Effector CD4-positive, alpha-beta T cell (primary cell): ENCODE results near the gene RANGRF.
A peak's percentile ranks its signal among the peaks of the same experiment; 100 is the strongest.
"Not testable (repeated sequence)": the region's sequence is repeated elsewhere in the genome, so short reads cannot be mapped to it uniquely, and the experiment has no call there.

Experiments used
- DNase-seq: peaks from one replicate; pipeline ENCODE4 v3.0.0-alpha.2; 2020
- total RNA-seq: gene quantifications from one replicate; lab custom pipeline; 2026; lab: John Stamatoyannopoulos, UW

Gene RANGRF, protein sequence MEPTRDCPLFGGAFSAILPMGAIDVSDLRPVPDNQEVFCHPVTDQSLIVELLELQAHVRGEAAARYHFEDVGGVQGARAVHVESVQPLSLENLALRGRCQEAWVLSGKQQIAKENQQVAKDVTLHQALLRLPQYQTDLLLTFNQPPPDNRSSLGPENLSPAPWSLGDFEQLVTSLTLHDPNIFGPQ
- total RNA-seq = 21.0 reads per million, percentile 48 among the genes with 10 or more reads in this experiment

DNA sequence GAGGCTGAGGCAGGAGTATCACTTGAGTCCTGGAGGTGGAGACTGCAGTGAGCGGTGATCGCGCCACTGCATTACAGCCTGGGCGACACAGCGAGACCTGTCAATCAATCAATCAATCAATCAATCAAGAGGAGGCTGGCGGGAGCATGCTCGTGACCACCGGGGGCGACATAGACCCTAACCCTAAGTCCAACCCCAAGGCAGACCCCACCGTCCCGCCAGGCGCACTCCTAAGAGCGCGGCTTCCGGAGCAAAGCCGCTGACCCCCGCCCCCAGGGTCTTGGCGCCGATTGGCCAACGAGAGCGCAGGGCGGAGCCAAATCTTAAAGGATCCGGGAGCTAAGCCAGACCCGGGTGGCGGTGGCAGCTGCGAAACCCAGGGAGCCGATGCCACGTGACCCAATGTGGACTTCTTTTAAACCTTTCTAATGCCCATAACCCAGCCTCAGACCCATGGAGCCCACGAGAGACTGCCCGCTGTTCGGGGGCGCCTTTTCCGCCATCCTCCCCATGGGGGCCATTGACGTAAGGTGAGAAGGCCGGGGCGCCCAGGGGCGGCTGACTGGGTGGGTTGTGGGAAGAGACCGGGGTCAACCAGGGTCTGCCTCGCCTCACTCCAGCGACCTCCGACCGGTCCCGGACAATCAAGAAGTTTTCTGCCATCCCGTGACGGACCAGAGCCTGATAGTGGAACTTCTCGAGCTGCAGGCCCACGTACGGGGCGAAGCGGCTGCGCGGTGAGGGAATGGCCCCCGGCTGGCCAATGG, at the start of gene RANGRF:
TSS of gene RANGRF (plus strand) at position 335 of the 767 bp plus-strand sequence. CDS start at position 454, 119 bp downstream.
- DNase-seq = peak; percentile 76

DNA sequence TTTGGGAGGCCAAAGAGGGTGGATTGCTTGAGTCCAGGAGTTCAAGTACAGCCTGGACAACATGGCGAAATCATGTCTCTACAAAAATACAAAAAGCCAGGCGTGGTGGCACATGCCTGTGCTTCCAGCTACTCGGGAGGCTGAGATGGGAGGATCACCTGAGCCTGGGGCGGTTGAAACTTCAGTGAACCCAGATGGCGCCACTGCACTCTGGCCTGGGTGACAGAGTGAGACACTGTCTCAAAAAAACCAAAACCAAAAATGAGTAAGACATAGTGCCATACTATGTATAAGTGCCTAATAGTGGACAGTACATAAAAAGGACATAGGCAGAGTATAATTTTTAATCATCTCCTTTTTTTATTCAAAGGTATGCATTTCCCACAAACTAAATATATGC, 44.6 kb upstream of the RANGRF start:
- peak; percentile 15 for DNase-seq

DNA sequence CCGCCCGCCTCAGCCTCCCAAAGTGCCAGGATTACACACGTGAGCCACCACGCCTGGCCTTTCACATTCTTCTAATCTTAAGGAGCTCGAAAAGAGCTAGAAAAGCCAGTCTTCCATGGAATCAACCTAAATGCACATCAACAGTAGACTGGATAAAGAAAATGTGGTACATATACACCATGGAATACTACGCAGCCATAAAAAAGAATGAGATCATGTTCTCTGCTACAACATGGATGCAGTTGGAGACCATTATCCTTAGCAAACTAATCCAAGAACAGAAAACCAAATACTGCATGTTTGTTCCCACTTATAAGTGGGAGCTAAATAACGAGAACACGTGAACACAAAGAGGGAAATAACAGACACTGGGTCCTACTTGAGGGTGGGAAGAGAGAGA, 43.7 kb upstream of the RANGRF start:
- DNase-seq = no peak

DNA sequence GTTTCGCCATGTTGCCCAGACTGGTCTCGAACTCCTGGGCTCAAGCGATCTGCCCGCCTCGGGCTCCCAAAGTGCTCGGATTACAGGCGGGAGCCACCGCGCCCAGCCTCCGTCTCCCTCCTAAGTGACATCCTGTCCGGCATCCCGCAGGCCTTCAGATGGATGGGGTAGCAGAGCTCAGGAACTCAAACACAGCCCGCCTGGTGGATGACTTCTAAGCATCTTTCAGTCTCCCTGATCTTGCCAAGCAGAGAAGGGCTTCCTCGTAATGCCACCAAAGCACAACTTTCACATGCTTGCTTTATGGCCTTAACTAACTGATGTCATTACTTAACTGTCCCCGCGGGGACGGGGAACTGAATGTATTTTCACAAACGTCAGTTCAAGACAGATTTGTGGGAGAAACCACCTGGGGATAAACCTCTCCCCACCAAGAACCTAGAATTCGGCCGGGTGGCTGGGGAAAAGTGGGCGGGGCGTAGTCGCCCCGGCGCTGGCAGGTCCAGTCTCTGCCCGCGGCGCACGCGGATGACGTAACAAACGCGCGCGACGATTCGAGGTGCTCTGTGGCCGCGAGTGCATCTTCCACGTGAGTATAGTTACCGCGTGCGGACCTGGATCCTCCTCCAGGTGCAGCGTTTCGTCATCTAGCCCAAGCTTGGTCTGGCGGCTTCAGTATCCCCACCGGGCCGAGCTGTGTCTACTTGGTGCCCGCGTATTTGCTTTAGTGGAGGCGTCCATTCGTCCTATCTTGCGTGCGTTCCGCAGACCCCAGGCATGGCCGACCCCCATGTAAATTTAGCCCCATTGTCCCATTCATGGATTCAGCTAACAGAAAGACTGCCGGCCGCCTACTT, 39.5 kb upstream of the RANGRF start, which contains the start of gene PFAS:
TSS of gene PFAS (plus strand) at position 539 of the 857 bp plus-strand sequence. CDS start 4,649 bp downstream, outside the sequence.
- peak; percentile 95 for DNase-seq

DNA sequence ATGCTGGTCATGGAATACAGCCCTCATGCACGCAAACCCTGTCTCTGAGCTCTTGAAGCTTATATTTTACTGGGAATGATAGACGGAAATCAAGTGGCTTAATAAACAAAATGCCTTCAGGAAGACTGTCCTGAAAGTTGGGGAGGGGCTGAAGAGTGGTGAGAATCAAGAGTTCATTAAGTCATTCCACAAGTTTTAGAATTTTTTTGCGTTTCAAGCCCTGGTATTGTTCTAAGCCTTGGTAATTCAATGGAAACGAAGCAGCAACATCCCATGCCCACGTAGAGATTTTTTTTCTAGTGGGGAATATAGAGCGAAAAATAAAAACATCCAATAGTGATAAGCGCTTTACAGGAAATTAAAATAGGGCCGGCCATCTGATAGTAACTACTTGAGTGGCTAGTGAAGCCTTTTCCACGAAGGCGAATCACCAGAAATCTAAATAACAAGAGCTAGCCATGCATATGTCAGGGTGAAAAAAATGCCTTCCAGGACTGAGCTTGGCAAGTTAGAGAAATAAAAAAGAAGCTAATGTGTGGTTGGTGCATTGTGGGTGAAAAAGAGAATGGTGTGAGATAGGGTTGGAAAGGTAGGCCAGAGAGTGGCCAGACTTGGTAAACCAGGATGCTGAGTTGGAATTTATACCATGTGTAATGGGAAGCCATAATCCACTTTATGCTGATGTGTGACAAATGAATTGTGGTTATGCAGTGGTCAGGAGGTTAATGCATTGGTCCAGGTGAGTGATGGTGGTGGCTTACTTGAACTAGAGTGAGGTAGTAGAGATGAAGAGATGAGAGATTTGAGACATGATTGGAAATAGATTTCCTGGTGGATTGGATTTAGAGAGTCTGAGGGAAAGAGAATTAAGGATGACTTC, 38.6 kb upstream of the RANGRF start:
- no peak for DNase-seq

DNA sequence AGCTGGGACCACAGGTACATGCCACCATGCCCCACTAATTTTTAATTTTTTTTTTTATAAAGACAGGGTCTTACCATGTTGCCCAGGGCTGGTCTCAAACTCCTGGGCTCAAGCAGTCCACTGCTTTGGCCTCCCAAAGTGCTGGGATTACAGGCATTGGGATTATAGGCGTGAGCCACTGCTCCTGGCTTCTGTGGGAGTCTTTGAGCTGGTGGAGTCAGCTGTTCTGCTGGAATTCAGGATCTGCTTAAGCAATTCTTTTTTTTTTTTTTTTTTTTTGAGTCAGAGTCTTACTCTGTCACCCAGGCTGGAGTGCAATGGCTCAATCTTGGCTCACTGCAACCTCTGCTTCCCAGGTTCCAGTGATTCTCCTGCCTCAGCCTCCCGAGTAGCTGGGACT, 37.1 kb upstream of the RANGRF start:
- DNase-seq = not testable (repeated sequence)

DNA sequence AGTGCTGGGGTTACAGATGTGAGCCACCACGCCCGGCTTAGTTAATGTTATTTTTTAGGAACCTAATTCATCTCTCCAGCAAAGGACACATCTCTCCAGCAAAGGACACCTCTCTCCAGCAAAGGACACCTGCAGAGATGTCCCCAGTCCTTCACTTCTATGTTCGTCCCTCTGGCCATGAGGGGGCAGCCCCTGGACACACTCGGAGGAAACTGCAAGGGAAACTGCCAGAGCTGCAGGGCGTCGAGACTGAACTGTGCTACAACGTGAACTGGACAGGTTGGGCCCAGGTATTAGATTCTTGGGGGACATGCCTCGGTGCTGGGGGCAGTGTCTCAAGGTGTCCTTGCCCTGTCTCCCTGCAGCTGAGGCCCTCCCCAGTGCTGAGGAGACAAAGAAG, 34.7 kb upstream of the RANGRF start:
- DNase-seq = no peak

DNA sequence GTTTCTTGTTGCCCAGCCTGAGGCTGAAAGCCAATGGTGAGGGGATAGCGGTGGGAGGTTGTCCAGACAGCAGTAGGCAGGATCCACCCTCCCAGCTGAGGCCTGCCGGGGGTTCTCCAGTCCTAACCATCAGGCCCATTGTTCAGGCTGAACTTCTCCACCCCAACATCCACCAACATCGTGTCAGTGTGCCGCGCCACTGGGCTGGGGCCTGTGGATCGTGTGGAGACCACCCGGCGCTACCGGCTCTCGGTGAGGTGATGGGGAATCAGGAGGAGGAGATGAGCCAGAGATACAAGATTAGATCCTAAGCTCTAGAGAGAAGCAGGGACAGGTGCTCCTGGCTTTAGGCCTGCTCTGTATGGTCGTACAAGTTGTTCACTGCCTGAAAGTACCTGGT, 33.6 kb upstream of the RANGRF start:
- no peak for DNase-seq

DNA sequence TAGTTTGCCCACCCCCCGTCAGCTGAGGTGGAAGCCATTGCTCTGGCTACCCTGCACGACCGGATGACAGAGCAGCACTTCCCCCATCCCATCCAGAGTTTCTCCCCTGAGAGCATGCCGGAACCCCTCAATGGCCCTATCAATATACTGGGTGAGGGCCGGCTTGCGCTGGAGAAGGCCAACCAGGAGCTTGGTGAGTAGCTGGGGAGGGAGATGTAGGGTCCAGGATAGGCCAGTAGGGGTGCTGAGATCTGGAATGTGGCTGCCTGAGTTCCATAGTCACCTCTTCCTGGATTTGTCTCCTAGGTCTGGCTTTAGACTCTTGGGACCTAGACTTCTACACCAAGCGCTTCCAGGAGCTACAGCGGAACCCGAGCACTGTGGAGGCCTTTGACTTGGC, 33.0 kb upstream of the RANGRF start:
- no peak for DNase-seq

DNA sequence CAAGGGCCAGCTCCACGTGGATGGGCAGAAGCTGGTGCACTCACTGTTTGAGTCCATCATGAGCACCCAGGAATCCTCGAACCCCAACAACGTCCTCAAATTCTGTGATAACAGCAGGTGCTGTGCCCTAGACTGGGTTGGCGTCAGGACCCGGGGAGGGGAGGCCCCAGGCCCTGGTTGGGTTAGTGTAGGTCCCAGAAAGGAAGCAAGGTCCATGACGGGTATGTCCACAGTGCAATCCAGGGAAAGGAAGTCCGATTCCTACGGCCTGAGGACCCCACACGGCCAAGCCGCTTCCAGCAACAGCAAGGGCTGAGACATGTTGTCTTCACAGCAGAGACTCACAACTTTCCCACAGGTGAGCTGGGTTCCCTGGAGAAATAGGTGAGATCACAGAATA, 32.2 kb upstream of the RANGRF start:
- DNase-seq = no peak

DNA sequence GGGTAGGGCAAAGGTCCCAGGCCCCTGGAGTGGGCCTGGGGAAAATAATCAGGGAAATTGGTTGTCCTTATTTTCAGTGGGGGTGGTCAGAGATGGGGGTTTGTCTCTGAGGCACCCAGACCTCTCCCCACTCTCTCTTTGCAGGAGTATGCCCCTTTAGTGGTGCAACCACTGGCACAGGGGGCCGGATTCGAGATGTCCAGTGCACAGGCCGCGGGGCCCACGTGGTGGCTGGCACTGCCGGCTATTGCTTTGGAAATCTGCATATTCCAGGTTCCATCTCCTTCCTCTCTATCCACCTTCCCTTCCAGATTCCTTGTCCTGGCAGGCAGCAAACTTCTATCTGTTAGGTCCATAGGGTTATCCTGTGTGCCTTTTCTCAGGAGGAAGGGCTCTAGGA, 31.8 kb upstream of the RANGRF start:
- DNase-seq = no peak

DNA sequence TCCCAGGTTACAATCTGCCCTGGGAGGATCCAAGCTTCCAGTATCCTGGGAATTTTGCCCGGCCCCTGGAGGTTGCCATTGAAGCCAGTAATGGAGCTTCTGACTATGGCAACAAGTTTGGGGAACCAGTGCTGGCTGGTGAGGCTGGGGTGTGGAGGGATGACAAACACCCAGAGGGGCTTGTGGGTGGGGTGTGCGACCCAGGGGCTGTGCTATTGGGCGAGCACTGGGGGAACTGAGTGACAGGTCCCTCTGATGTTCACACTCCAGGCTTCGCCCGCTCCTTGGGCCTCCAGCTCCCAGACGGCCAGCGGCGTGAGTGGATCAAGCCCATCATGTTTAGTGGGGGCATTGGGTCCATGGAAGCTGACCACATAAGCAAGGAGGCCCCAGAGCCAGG, 30.7 kb upstream of the RANGRF start:
- no peak for DNase-seq

DNA sequence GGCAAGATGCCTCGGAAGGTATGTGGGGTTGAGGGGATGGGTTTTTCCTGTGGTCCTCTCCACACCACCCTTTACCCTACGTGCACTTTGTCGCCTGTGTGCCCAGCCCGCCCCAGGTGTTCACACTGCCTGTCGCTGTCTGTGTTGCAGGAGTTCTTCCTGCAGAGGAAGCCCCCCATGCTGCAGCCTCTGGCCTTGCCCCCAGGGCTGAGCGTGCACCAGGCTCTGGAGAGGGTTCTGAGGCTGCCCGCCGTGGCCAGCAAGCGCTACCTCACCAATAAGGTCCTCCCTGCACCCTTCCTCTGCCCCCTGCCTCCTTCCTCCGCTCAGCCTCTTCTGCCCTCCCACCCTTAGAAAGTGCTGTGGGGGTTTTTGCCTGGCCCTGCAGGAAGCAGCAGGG, 24.1 kb upstream of the RANGRF start:
- no peak for DNase-seq

DNA sequence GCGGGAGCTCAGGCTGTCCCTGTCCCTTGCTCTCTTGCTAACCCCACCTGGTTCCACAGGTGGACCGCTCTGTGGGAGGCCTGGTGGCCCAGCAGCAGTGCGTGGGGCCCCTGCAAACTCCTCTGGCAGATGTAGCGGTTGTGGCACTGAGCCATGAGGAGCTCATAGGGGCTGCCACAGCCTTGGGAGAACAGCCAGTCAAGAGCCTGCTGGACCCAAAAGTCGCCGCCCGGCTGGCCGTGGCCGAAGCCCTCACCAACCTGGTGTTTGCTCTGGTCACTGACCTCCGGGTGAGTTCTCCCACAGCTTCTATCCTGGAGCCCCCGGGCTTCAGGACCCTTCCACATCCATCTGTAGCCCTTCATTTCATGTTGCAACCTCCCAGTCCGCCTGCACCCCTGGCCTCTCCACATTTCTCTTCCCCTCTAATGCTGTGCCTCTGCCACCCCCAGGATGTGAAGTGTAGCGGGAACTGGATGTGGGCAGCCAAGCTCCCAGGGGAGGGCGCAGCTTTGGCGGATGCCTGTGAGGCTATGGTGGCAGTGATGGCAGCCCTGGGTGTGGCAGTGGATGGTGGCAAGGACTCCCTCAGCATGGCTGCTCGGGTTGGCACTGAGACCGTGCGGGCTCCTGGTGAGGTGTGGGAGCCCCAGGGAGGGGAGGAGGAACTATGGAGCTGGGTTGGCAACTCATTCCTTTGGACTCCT, 23.5 kb upstream of the RANGRF start:
- no peak for DNase-seq

DNA sequence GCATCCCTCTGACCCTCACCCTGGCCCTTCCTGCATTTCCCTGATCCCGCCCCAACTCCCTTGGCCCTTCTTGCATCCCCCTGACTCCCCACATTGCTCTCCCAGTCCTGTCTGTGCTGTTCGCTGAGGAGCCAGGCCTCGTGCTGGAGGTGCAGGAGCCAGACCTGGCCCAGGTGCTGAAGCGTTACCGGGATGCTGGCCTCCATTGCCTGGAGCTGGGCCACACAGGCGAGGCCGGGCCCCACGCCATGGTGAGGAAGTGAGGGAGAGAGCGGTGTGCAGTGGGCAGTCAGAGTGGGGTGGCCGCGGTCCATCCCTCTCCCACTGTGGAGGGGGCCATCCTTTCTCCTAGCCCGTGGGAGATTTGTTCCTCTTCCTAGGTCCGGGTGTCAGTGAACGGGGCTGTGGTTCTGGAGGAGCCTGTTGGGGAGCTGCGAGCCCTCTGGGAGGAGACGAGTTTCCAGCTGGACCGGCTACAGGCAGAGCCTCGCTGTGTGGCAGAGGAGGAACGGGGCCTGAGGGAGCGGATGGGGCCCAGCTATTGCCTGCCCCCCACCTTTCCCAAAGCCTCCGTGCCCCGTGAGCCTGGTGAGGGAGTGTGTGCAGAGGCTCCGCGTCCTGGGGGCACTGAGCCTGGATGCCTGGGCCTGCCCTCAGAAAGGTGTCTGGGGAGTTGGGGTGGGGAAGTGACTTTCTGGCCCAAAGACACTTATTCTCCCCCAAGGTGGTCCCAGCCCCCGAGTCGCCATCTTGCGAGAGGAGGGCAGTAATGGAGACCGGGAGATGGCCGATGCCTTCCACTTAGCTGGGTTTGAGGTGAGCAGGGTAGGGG, 21.6 kb upstream of the RANGRF start:
- no peak for DNase-seq

DNA sequence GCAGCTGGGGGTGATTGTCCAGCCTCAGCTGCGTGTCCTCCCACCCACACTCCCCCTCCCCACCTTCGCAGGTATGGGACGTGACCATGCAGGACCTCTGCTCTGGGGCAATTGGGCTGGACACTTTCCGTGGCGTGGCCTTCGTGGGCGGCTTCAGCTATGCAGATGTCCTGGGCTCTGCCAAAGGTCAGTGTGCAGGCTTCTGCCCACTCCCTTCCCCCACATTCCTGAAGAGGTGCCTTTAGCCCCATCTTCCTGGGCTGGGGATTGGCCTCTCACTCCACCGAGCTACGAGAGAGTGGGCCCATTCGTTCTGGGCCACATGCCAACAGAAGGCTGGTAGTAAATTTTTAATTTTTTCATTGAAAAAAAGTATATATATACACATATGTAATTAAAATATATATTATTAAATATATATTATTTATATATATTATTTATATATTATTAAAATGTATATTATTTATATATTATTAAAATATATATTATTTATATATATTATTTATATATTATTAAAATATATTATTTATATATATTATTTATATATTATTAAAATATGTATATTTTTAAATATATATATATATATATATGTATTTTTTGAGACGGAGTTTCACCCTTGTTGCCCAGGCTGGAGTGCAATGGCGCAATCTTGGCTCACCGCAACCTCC, 20.9 kb upstream of the RANGRF start:
- no peak for DNase-seq

DNA sequence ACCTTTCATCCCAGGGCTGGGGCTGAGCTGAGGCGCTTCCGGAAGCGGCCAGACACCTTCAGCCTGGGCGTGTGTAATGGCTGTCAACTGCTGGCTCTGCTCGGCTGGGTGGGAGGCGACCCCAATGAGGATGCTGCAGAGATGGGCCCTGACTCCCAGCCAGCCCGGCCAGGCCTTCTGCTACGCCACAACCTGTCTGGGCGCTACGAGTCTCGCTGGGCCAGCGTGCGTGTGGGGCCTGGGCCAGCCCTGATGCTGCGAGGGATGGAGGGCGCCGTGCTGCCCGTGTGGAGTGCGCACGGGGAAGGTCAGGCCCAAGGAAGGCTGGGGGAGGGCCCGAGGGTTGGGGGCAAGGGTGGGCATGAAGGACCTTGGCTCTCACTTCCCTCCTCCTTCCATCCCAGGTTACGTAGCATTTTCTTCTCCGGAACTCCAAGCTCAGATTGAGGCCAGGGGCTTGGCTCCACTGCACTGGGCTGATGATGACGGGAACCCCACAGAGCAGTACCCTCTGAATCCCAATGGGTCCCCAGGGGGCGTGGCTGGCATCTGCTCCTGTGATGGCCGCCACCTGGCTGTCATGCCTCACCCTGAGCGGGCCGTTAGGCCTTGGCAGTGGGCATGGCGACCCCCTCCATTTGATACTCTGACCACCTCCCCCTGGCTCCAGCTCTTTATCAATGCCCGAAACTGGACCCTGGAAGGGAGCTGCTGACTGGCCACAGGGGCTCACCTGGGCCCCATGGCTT, 19.7 kb upstream of the RANGRF start:
- DNase-seq = no peak

DNA sequence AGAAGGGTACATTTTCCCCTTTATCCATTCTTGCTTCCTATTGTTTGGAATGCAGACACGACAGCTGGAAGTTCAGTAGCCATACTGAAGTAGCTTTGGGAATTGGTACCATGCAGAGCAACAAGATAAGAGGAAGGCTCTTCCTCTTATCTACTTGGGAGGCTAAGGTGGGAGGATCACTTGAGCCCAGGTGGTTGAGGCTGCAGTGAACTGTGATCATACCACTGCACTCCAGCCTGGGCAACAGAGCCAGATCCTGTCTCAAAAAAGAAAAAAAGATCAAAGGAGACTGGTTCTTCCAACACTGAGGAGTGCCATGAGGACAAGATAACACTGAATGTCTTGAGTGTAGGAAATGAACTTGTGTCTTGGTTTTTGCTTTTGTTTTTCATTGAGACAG, 16.0 kb upstream of the RANGRF start:
- DNase-seq = no peak

DNA sequence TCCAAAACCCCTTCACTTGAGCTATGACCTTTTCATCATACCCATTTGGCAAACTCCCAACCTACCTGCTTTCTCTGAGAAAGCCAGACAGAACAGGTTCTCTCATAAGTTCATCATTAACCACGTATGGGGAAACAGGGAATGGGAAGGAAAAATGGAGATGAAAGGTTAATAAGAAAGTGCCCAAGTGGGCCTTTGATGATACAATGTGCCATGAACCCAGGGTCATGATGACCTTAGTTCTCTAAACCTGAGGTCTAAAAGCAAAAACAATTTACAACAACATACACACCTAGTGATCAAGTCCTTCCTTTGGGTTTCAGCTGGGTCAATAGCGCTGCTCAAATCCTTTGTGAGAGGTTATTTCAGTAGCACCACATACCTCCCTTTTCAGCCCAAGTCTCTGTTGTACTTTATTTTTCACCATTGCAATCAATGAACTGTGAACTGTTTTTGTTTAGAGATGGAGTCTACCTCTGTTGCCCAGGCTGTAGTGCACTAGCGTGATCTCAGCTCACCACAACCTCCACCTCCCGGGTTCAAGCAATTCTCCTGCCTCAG, 14.5 kb upstream of the RANGRF start:
- DNase-seq = no peak
